Adipose tissue (tissue), 3 donors: ENCODE results near the gene RNF19B. TPM values are rescaled to one million over a fixed set of nuclear protein-coding genes. Genes with fewer than 3 reads are reported as not detected.

Source experiments
- H3K27ac ChIP-seq: one replicate; pipeline ENCODE4 v1.5.1; 2013; ENCODE audit warnings: low read depth, low read length
- WGBS, 3 donors: extraction: QIAGEN DNeasy Blood & Tissue Kit; methylation state at CpG; one replicate each; pipeline ENCODE4 v1.1.7; 2013; 5-methylcytosine and 5-hydroxymethylcytosine counted together
- polyA plus RNA-seq, 3 donors: library from polyadenylated mRNA; stranded (reverse); fragments of 200-250 nt; gene quantifications; one replicate each; pipeline ENCODE4 v1.2.3, GENCODE V29; 2013
- donor health status: healthy with polysubstance abuse.
- donor health status: Bipolar disorder and iron deficiency.
- donor health status: healthy.

RNF19B gene
- polyA plus RNA-seq, 3 donors, result 6.2 to 20.1 (median 11.7) TPM

GRCh38 chr1:32897082-32898049 lies 67.2 kb downstream of the RNF19B start:
- no peak overlapping the region for H3K27ac ChIP-seq
- WGBS, 3 donors, result 76 to 82% (median 79%) methylated on average over 11 of the region's 11 CpGs

GRCh38 chr1:32896451-32896850 lies 68.2 kb downstream of the RNF19B start:
- WGBS, 3 donors, result 80 to 85% (median 80%) methylated on average over 5 of the region's 5 CpGs
- no peak overlapping the region for H3K27ac ChIP-seq

GRCh38 chr1:32895325-32896215 lies 69.0 kb downstream of the RNF19B start:
- 90 to 95% (median 92%) methylated on average over 26 of the region's 26 CpGs for WGBS, 3 donors

GRCh38 chr1:32894681-32895080 lies 69.9 kb downstream of the RNF19B start:
- H3K27ac ChIP-seq, result no peak overlapping the region
- 81 to 87% (median 87%) methylated on average over 6 of the region's 6 CpGs for whole genome bisulfite sequencing, 3 donors

More at GRCh38 chr1:32895325-32896215, 69.0 kb downstream of the RNF19B start:
- no peak overlapping the region for H3K27ac ChIP-seq

GRCh38 chr1:32894019-32894600 lies 70.5 kb downstream of the RNF19B start:
- 67 to 78% (median 69%) methylated on average over 8 of the region's 8 CpGs for WGBS, 3 donors
- no peak overlapping the region for H3K27ac ChIP-seq

GRCh38 chr1:32893198-32894018 lies 71.2 kb downstream of the RNF19B start:
- WGBS, 3 donors, result 2 to 5% (median 2%) methylated on average over 51 to 58 of the region's 58 CpGs
- no peak overlapping the region for H3K27ac ChIP-seq

- 20 to 28% (median 22%) methylated on average over 27 to 49 of the region's 49 CpGs for WGBS, 3 donors
- no peak overlapping the region for H3K27ac ChIP-seq
These were observed 72.0 kb downstream of the RNF19B start for GRCh38 chr1:32892368-32893197.

GRCh38 chr1:32891630-32892029 lies 73.0 kb downstream of the RNF19B start:
- H3K27ac ChIP-seq, result no peak overlapping the region
- WGBS, 3 donors, result 86 to 96% (median 91%) methylated on average over 3 of the region's 3 CpGs

GRCh38 chr1:32891241-32891570 lies 73.4 kb downstream of the RNF19B start:
- no peak overlapping the region for H3K27ac ChIP-seq
- WGBS, 3 donors, result 94 to 100% (median 94%) methylated on average over 1 of the region's 1 CpG

GRCh38 chr1:32890516-32891240 lies 73.9 kb downstream of the RNF19B start:
- no peak overlapping the region for H3K27ac ChIP-seq
- 72 to 91% (median 90%) methylated on average over 7 of the region's 7 CpGs for WGBS, 3 donors

GRCh38 chr1:32889731-32890278 lies 74.8 kb downstream of the RNF19B start:
- no peak overlapping the region for H3K27ac ChIP-seq
- 90 to 92% (median 91%) methylated on average over 3 of the region's 3 CpGs for WGBS, 3 donors

- 90 to 95% (median 90%) methylated on average over 24 of the region's 24 CpGs for WGBS, 3 donors
These were observed 75.8 kb downstream of the RNF19B start for GRCh38 chr1:32888677-32889420.

GRCh38 chr1:32888134-32888533 lies 76.5 kb downstream of the RNF19B start:
- no peak overlapping the region for H3K27ac ChIP-seq
- 60 to 81% (median 78%) methylated on average over 3 of the region's 3 CpGs for WGBS, 3 donors

More at GRCh38 chr1:32888677-32889420, 75.8 kb downstream of the RNF19B start:
- H3K27ac ChIP-seq, result no peak overlapping the region

- no peak overlapping the region for H3K27ac ChIP-seq
- WGBS, 3 donors, result 74 to 79% (median 78%) methylated on average over 12 of the region's 12 CpGs
These were observed 77.0 kb downstream of the RNF19B start for GRCh38 chr1:32887623-32888022.

- 42 to 46% (median 43%) methylated on average over 18 to 19 of the region's 19 CpGs for WGBS, 3 donors
- no peak overlapping the region for H3K27ac ChIP-seq
These were observed 77.7 kb downstream of the RNF19B start for GRCh38 chr1:32886828-32887414.
